SK-N-SH (cell line): ENCODE results near the gene UTF1. TPM values are rescaled to one million over a fixed set of nuclear protein-coding genes. Genes with fewer than 3 reads are reported as not detected.

Experiments
- CTCF ChIA-PET: fragments of 300-600, 350-600 bp; formaldehyde crosslinking; extraction: SDS; loops from one replicate; lab custom pipeline; 2021; lab: Yijun Ruan, JAX
- POLR2A ChIA-PET: fragments of 350-600 bp; sonication (Branson Sonifier 250); formaldehyde crosslinking; extraction: SDS; loops from one replicate; lab custom pipeline; 2020; ENCODE audit warnings: antibody characterized with exemption, inconsistent platforms; lab: Yijun Ruan, JAX
- DNase-seq: peaks from one replicate; pipeline ENCODE4 v3.0.0; 2012
- H2AFZ ChIP-seq: fragments of 200-600 bp; sonication (generic); 2 replicates; pipeline ENCODE4 v1.8.1; 2016; ENCODE audit warnings: antibody characterized with exemption, mild to moderate bottlenecking, low read depth
- H3F3A ChIP-seq: fragments of 200-600 bp; sonication (generic); replicated peaks from 2 replicates; pipeline ENCODE3; 2016; ENCODE audit warnings: antibody characterized with exemption, mild to moderate bottlenecking; ENCODE audit not compliant: insufficient read depth
- H3K27ac ChIP-seq, 2 experiments: fragments of 200-500 bp in 1 of 2; fragments of 200-600 bp in 1 of 2; sonication (Bioruptor generic) in 1 of 2; sonication (generic), shearing (Covaris generic) in 1 of 2; 2 replicates each; pipeline versions ENCODE4 v1.5.1 to v1.6.1; 2014 to 2016; ENCODE audit warnings: low read depth in 2 of 2, inconsistent platforms in 1 of 2, low read length in 1 of 2, mild to moderate bottlenecking in 1 of 2, mixed read lengths in 1 of 2
- H3K27me3 ChIP-seq: fragments of 200-600 bp; sonication (generic), shearing (Covaris generic); 2 replicates; pipeline ENCODE4 v1.6.1; 2016; ENCODE audit warnings: mixed run types; ENCODE audit not compliant: insufficient read depth
- H3K36me3 ChIP-seq, 2 experiments: fragments of 200-500 bp in 1 of 2; fragments of 200-600 bp in 1 of 2; sonication (Bioruptor generic) in 1 of 2; sonication (generic) in 1 of 2; replicated peaks in 1 of 2; 2 replicates each; pipeline versions ENCODE3 to v1.5.1; 2014 to 2016; ENCODE audit warnings: low read length in 1 of 2, mild to moderate bottlenecking in 1 of 2; ENCODE audit not compliant: insufficient read depth in 2 of 2, control insufficient read depth in 1 of 2
- H3K4me1 ChIP-seq, 2 experiments: fragments of 200-500 bp in 1 of 2; fragments of 200-600 bp in 1 of 2; sonication (Bioruptor generic) in 1 of 2; sonication (generic), shearing (Covaris generic) in 1 of 2; 2 replicates each; pipeline versions ENCODE4 v1.5.1 to v1.6.1; 2014 to 2016; ENCODE audit warnings: low read depth in 1 of 2, low read length in 1 of 2, mixed run types in 1 of 2; ENCODE audit not compliant: insufficient read depth in 2 of 2, control insufficient read depth in 1 of 2
- H3K4me2 ChIP-seq: fragments of 200-600 bp; sonication (generic), shearing (Covaris generic); 2 replicates; pipeline ENCODE4 v1.6.1; 2017; ENCODE audit warnings: mixed run types
- H3K4me3 ChIP-seq, 2 experiments: fragments of 200-500 bp in 1 of 2; fragments of 200-600 bp in 1 of 2; sonication (Bioruptor generic) in 1 of 2; sonication (generic), shearing (Covaris generic) in 1 of 2; 2 replicates each; pipeline versions ENCODE4 v1.5.1 to v1.8.1; 2014 to 2016; ENCODE audit warnings: low read depth in 2 of 2, inconsistent platforms in 1 of 2, low read length in 1 of 2, mild to moderate bottlenecking in 1 of 2, mixed read lengths in 1 of 2, moderate library complexity in 1 of 2
- H3K79me2 ChIP-seq: fragments of 200-600 bp; sonication (generic); 2 replicates; pipeline ENCODE4 v1.8.1; 2017; ENCODE audit warnings: mild to moderate bottlenecking; ENCODE audit not compliant: insufficient read depth
- H3K9ac ChIP-seq: fragments of 200-600 bp; sonication (generic); 2 replicates; pipeline ENCODE4 v1.6.1; 2017; ENCODE audit warnings: mixed run types
- H3K9me2 ChIP-seq: fragments of 200-600 bp; sonication (generic); 2 replicates; pipeline ENCODE4 v1.6.1; 2017; ENCODE audit warnings: mixed run types
- H3K9me3 ChIP-seq: fragments of 200-600 bp; sonication (generic); 2 replicates; pipeline ENCODE4 v1.6.1; 2017; ENCODE audit warnings: mixed run types, mild to moderate bottlenecking, moderate library complexity
- H4K20me1 ChIP-seq: fragments of 200-600 bp; sonication (generic); 2 replicates; pipeline ENCODE4 v1.6.1; 2017; ENCODE audit warnings: mild to moderate bottlenecking, mixed run types; ENCODE audit not compliant: insufficient read depth
- ELF1 ChIP-seq: IDR thresholded peaks from 2 replicates; pipeline ENCODE4 v1.4.0; 2012
- EP300 ChIP-seq, 2 experiments: IDR thresholded peaks; 2 replicates each; pipeline versions ENCODE4 v1.4.0 to v1.6.1; 2012; ENCODE audit warnings: borderline replicate concordance in 1 of 2, low read depth in 1 of 2, low read length in 1 of 2
- FOSL2 ChIP-seq: IDR thresholded peaks from 2 replicates; pipeline ENCODE4 v1.4.0; 2012; ENCODE audit warnings: low read depth, mild to moderate bottlenecking, moderate library complexity, borderline replicate concordance
- GABPA ChIP-seq: IDR thresholded peaks from 2 replicates; pipeline ENCODE4 v1.4.0; 2012; ENCODE audit warnings: low read depth, mild to moderate bottlenecking
- IRF3 ChIP-seq: fragments of 150-350 bp; IDR thresholded peaks from 2 replicates; pipeline ENCODE4 v1.6.1; 2016; ENCODE audit warnings: mild to moderate bottlenecking, low read depth, low read length
- MAX ChIP-seq: IDR thresholded peaks from 2 replicates; pipeline ENCODE4 v1.4.0; 2012; ENCODE audit warnings: low read depth
- NFIC ChIP-seq: IDR thresholded peaks from 2 replicates; pipeline ENCODE4 v1.4.0; 2012; ENCODE audit warnings: borderline replicate concordance
- NRF1 ChIP-seq: IDR thresholded peaks from 2 replicates; pipeline ENCODE4 v1.6.1; 2012; ENCODE audit warnings: low read depth, mild to moderate bottlenecking, low read length
- POLR2AphosphoS5 ChIP-seq: IDR thresholded peaks from 2 replicates; pipeline ENCODE4 v1.6.1; 2012; ENCODE audit warnings: low read depth, low read length
- RXRA ChIP-seq: IDR thresholded peaks from 2 replicates; pipeline ENCODE4 v1.4.0; 2012; ENCODE audit warnings: low read depth, mild to moderate bottlenecking, borderline replicate concordance
- SIN3A ChIP-seq: IDR thresholded peaks from 2 replicates; pipeline ENCODE4 v1.6.1; 2012; ENCODE audit warnings: low read depth, mild to moderate bottlenecking, low read length, moderate library complexity, borderline replicate concordance
- TAF1 ChIP-seq: IDR thresholded peaks from 2 replicates; pipeline ENCODE4 v1.6.1; 2012; ENCODE audit warnings: low read depth, mild to moderate bottlenecking, low read length, moderate library complexity, borderline replicate concordance
- TCF12 ChIP-seq: IDR thresholded peaks from 2 replicates; pipeline ENCODE4 v1.4.0; 2012
- TEAD4 ChIP-seq: IDR thresholded peaks from 2 replicates; pipeline ENCODE4 v1.4.0; 2012; ENCODE audit warnings: mild to moderate bottlenecking, borderline replicate concordance; ENCODE audit not compliant: insufficient read depth
- USF1 ChIP-seq: IDR thresholded peaks from 2 replicates; pipeline ENCODE4 v1.4.0; 2012; ENCODE audit warnings: low read depth, borderline replicate concordance
- USF2 ChIP-seq: fragments of 150-350 bp; IDR thresholded peaks from 2 replicates; pipeline ENCODE4 v1.6.1; 2017; ENCODE audit warnings: antibody characterized with exemption, low read length, low read depth, borderline replicate concordance
- WGBS: methylation state at CpG from one replicate; pipeline ENCODE4 v1.1.6; 2017; ENCODE audit warnings: low lambda C conversion rate; 5-methylcytosine and 5-hydroxymethylcytosine counted together
- polyA plus RNA-seq, 3 experiments: library from polyadenylated mRNA; depleted of rRNA; stranded (reverse); fragments of >200 nt; gene quantifications; 2 replicates each; pipeline ENCODE4 v1.2.3, GENCODE V29; 2012
- TF ChIP-seq, protein P1 (sequence below): IDR thresholded peaks from 2 replicates; pipeline ENCODE4; 2012

Gene UTF1
- polyA plus RNA-seq, 1 of the 3 experiments (the other 2 are of a cell fraction) = not detected

DNA sequence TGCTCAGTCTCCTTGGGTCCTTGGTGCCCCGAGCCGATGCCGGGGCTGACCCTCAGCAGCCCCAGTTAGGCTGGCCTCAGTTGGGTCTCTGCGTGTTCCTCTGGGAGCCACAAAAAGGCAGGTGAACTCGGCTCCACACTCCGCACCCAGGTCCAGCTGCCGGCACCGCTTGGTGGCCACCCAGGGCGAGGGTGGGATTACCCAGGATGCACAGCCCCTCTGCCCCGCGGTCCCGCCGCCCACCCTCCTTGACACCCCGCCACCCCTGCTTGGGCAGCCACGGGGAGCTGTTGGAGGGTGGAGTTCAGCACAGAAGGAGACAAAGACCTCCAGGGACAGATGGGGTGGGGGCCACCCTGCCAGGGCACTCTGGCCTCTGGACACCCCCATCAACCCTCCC is 25.3 kb downstream of the UTF1 start:
- no peaks in the 10 kb centered on the region for H3K9me2 ChIP-seq
- no peak overlapping the region for H3K9ac ChIP-seq
- no peaks in the 10 kb centered on the region for H3K36me3 ChIP-seq
- H3K4me3 ChIP-seq = no peak overlapping the region
- WGBS = no CpG with 5 or more reads among the region's 15 CpGs
- CTCF ChIA-PET = no interaction called here
- no peaks in the 10 kb centered on the region for H3K79me2 ChIP-seq
- H3K27me3 ChIP-seq = no peaks in the 10 kb centered on the region
- POLR2A ChIA-PET = no interaction called here
- H3K27ac ChIP-seq = no peak overlapping the region
- H2AFZ ChIP-seq = no peak overlapping the region
- no peaks in the 10 kb centered on the region for H3K9me3 ChIP-seq
- peaks cover 6% of the 10 kb centered on the region for H3F3A ChIP-seq
- no peak for DNase-seq
- H4K20me1 ChIP-seq = no peaks in the 10 kb centered on the region
- no peak for TF ChIP-seq TEAD4
- TF ChIP-seq MAX = no peak
- TF ChIP-seq USF2 = no peak
- no peak for TF ChIP-seq NRF1
- TF ChIP-seq EP300 (IDR thresholded peaks at IDR 0.05; ENCODE audit: borderline replicate concordance in 1 of 2, low read depth in 1 of 2, low read length in 1 of 2) = no peak
- TF ChIP-seq, protein P1, sequence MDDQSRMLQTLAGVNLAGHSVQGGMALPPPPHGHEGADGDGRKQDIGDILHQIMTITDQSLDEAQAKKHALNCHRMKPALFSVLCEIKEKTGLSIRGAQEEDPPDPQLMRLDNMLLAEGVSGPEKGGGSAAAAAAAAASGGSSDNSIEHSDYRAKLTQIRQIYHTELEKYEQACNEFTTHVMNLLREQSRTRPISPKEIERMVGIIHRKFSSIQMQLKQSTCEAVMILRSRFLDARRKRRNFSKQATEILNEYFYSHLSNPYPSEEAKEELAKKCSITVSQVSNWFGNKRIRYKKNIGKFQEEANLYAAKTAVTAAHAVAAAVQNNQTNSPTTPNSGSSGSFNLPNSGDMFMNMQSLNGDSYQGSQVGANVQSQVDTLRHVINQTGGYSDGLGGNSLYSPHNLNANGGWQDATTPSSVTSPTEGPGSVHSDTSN = no peak
- TF ChIP-seq USF1 = no peak
- TF ChIP-seq TCF12 = no peak
- TF ChIP-seq RXRA = no peak
- TF ChIP-seq ELF1 = no peak
- no peak for TF ChIP-seq POLR2AphosphoS5
- no peak for TF ChIP-seq TAF1
- TF ChIP-seq FOSL2 = no peak
- TF ChIP-seq SIN3A = no peak
- no peak for TF ChIP-seq GABPA
- TF ChIP-seq IRF3 = no peak
- TF ChIP-seq NFIC = no peak
- peaks cover 3 to 16% of the 10 kb centered on the region in 2 experiments; a peak in 3 of 4 replicates for H3K4me1 ChIP-seq
- no peak overlapping the region for H3K4me2 ChIP-seq
